Measurements from ENCODE around the gene RASSF5. TPM values are rescaled to one million over a fixed set of nuclear protein-coding genes. Genes with fewer than 3 reads are reported as not detected.

RASSF5 gene
- total and polyA plus RNA-seq, 2 of the 13 experiments (the other 11 are each of a cell fraction or from before 2014, with no cell fraction given): 0.18 to 0.40 TPM

DNA sequence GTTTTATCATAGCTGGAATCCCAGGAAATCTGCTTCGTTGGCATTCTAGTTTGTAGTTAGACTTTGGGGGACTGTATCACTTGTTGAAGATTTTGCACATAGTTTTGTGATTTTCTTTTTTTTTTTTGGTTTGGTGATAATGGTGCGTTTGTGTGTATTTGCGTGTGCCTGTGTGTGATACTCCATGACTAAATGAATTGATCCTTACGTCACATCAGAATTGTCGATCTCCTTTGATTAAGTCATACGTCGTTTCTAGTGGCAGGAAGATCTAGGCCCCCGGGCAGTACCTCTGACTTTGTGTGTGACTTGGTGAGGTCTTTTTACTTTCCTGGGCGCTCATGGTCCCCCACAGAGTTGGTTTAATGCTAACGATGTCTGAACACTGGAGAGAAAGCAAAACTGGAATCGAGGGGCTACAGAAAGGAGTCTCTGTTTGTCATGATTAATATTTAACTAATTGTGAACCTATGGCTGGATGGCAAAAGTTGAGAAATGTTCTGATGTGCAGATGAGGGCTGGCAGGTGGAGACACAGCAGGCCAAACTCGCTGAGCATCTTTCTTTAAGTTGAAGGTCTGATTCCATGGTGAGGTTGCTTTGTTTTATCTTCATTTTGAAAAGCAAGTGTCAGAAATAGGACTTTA is 2.4 kb downstream of the RASSF5 start (continued):
- no peak for TF ChIP-seq CBFB (CRISPR knock-in tag; IDR thresholded peaks at IDR 0.05)
- TF ChIP-seq ZNF704 (CRISPR knock-in tag; IDR thresholded peaks at IDR 0.05; ENCODE audit: borderline replicate concordance): no peak
- peak; percentile 76 for TF ChIP-seq HNRNPUL1 (IDR thresholded peaks at IDR 0.05; ENCODE audit: low read depth, low read length)
- TF ChIP-seq ZSCAN21 (CRISPR knock-in tag; IDR thresholded peaks at IDR 0.05; ENCODE audit: borderline replicate concordance): no peak
- no peak for TF ChIP-seq ZNF136 (CRISPR knock-in tag; IDR thresholded peaks at IDR 0.05; ENCODE audit: low read depth)
- TF ChIP-seq ZBTB49 (CRISPR knock-in tag; IDR thresholded peaks at IDR 0.05; ENCODE audit: borderline replicate concordance): no peak
- peak; percentile 27; the same call in 1 of the 2 replicates for TF ChIP-seq CEBPB (IDR thresholded peaks at IDR 0.05; ENCODE audit: borderline replicate concordance, low read depth, low read length)
- peak; percentile 60 for TF ChIP-seq CREB1 (IDR thresholded peaks at IDR 0.05)
- TF ChIP-seq CREB1 (CRISPR knock-in tag; IDR thresholded peaks at IDR 0.05): no peak
- TF ChIP-seq ZNF607 (CRISPR knock-in tag; IDR thresholded peaks at IDR 0.05; ENCODE audit: borderline replicate concordance): no peak
- TF ChIP-seq JDP2 (CRISPR knock-in tag; IDR thresholded peaks at IDR 0.05; ENCODE audit: borderline replicate concordance): no peak
- TF ChIP-seq MAFK (conservative IDR thresholded peaks at IDR 0.05 in 1 of 2, IDR thresholded peaks at IDR 0.05 in 1 of 2; ENCODE audit: low read length in 2 of 2): peak in 1 of 2 experiments; percentile 19; a peak in 2 of 4 replicates
- no peak for TF ChIP-seq ZNF274 (CRISPR knock-in tag; IDR thresholded peaks at IDR 0.05)
- no peak for TF ChIP-seq ZNF224 (CRISPR knock-in tag; IDR thresholded peaks at IDR 0.05)
- TF ChIP-seq, protein P1, sequence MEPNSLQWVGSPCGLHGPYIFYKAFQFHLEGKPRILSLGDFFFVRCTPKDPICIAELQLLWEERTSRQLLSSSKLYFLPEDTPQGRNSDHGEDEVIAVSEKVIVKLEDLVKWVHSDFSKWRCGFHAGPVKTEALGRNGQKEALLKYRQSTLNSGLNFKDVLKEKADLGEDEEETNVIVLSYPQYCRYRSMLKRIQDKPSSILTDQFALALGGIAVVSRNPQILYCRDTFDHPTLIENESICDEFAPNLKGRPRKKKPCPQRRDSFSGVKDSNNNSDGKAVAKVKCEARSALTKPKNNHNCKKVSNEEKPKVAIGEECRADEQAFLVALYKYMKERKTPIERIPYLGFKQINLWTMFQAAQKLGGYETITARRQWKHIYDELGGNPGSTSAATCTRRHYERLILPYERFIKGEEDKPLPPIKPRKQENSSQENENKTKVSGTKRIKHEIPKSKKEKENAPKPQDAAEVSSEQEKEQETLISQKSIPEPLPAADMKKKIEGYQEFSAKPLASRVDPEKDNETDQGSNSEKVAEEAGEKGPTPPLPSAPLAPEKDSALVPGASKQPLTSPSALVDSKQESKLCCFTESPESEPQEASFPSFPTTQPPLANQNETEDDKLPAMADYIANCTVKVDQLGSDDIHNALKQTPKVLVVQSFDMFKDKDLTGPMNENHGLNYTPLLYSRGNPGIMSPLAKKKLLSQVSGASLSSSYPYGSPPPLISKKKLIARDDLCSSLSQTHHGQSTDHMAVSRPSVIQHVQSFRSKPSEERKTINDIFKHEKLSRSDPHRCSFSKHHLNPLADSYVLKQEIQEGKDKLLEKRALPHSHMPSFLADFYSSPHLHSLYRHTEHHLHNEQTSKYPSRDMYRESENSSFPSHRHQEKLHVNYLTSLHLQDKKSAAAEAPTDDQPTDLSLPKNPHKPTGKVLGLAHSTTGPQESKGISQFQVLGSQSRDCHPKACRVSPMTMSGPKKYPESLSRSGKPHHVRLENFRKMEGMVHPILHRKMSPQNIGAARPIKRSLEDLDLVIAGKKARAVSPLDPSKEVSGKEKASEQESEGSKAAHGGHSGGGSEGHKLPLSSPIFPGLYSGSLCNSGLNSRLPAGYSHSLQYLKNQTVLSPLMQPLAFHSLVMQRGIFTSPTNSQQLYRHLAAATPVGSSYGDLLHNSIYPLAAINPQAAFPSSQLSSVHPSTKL (CRISPR knock-in tag; IDR thresholded peaks at IDR 0.05): 0 out of 2 replicates have a peak, but pooled peaks have one; percentile 9
- TF ChIP-seq ZNF33B (CRISPR knock-in tag; IDR thresholded peaks at IDR 0.05): no peak
- TF ChIP-seq, protein P2, sequence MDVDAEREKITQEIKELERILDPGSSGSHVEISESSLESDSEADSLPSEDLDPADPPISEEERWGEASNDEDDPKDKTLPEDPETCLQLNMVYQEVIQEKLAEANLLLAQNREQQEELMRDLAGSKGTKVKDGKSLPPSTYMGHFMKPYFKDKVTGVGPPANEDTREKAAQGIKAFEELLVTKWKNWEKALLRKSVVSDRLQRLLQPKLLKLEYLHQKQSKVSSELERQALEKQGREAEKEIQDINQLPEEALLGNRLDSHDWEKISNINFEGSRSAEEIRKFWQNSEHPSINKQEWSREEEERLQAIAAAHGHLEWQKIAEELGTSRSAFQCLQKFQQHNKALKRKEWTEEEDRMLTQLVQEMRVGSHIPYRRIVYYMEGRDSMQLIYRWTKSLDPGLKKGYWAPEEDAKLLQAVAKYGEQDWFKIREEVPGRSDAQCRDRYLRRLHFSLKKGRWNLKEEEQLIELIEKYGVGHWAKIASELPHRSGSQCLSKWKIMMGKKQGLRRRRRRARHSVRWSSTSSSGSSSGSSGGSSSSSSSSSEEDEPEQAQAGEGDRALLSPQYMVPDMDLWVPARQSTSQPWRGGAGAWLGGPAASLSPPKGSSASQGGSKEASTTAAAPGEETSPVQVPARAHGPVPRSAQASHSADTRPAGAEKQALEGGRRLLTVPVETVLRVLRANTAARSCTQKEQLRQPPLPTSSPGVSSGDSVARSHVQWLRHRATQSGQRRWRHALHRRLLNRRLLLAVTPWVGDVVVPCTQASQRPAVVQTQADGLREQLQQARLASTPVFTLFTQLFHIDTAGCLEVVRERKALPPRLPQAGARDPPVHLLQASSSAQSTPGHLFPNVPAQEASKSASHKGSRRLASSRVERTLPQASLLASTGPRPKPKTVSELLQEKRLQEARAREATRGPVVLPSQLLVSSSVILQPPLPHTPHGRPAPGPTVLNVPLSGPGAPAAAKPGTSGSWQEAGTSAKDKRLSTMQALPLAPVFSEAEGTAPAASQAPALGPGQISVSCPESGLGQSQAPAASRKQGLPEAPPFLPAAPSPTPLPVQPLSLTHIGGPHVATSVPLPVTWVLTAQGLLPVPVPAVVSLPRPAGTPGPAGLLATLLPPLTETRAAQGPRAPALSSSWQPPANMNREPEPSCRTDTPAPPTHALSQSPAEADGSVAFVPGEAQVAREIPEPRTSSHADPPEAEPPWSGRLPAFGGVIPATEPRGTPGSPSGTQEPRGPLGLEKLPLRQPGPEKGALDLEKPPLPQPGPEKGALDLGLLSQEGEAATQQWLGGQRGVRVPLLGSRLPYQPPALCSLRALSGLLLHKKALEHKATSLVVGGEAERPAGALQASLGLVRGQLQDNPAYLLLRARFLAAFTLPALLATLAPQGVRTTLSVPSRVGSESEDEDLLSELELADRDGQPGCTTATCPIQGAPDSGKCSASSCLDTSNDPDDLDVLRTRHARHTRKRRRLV (CRISPR knock-in tag; IDR thresholded peaks at IDR 0.05): no peak
